WTC11 (cell line): ENCODE measurements around the gene OR10A4.

Experiments
- ATF2 ChIP-seq: sonication (generic); formaldehyde crosslinking; IDR thresholded peaks from 2 replicates; pipeline ENCODE4 v1.8.1; 2022; ENCODE audit warnings: low read depth, missing genetic modification reagents, borderline replicate concordance
- CBFB ChIP-seq: sonication (generic); formaldehyde crosslinking; IDR thresholded peaks from 2 replicates; pipeline ENCODE4 v1.8.1; 2022; ENCODE audit warnings: mild to moderate bottlenecking, low read depth, missing genetic modification reagents
- CTCF ChIP-seq: fragments of 200-600 bp; IDR thresholded peaks from 2 replicates; pipeline ENCODE4 v1.8.0; 2022; ENCODE audit warnings: antibody characterized with exemption
- E2F1 ChIP-seq: sonication (generic); formaldehyde crosslinking; IDR thresholded peaks from 2 replicates; pipeline ENCODE4 v1.8.0; 2022; ENCODE audit warnings: mild to moderate bottlenecking, missing genetic modification reagents
- E2F4 ChIP-seq: sonication (generic); formaldehyde crosslinking; IDR thresholded peaks from 2 replicates; pipeline ENCODE4 v1.8.1; 2022; ENCODE audit warnings: low read depth, mild to moderate bottlenecking, moderate library complexity, missing genetic modification reagents, borderline replicate concordance
- KAT7 ChIP-seq: sonication (generic); formaldehyde crosslinking; IDR thresholded peaks from 2 replicates; pipeline ENCODE4 v1.8.1; 2023; ENCODE audit warnings: missing genetic modification reagents, mild to moderate bottlenecking, borderline replicate concordance
- NFYB ChIP-seq: sonication (generic); formaldehyde crosslinking; conservative IDR thresholded peaks from 2 replicates; pipeline ENCODE4 v1.8.0; 2022; ENCODE audit warnings: low read depth, missing genetic modification reagents
- NR3C1 ChIP-seq: sonication (generic); formaldehyde crosslinking; conservative IDR thresholded peaks from 2 replicates; pipeline ENCODE4 v1.8.1; 2023; ENCODE audit warnings: low read depth, mild to moderate bottlenecking, missing genetic modification reagents
- PRDM15 ChIP-seq: sonication (generic); formaldehyde crosslinking; IDR thresholded peaks from 2 replicates; pipeline ENCODE4 v1.8.0; 2022; ENCODE audit warnings: missing genetic modification reagents
- SMAD3 ChIP-seq: sonication (generic); formaldehyde crosslinking; IDR thresholded peaks from 2 replicates; pipeline ENCODE4 v1.8.0; 2022; ENCODE audit warnings: missing genetic modification reagents, mild to moderate bottlenecking, borderline replicate concordance
- ZBTB21 ChIP-seq: sonication (generic); formaldehyde crosslinking; IDR thresholded peaks from 2 replicates; pipeline ENCODE4 v1.8.1; 2023; ENCODE audit warnings: mild to moderate bottlenecking, missing genetic modification reagents, borderline replicate concordance
- ZNF121 ChIP-seq: sonication (generic); formaldehyde crosslinking; IDR thresholded peaks from 2 replicates; pipeline ENCODE4 v1.8.0; 2023; ENCODE audit warnings: missing genetic modification reagents
- ZNF232 ChIP-seq: sonication (generic); formaldehyde crosslinking; IDR thresholded peaks from 2 replicates; pipeline ENCODE4 v1.8.0; 2022; ENCODE audit warnings: mild to moderate bottlenecking, missing genetic modification reagents
- TF ChIP-seq, protein P1 (sequence below): sonication (generic); formaldehyde crosslinking; conservative IDR thresholded peaks from 2 replicates; pipeline ENCODE4 v1.8.1; 2022; ENCODE audit warnings: mild to moderate bottlenecking, missing genetic modification reagents

DNA sequence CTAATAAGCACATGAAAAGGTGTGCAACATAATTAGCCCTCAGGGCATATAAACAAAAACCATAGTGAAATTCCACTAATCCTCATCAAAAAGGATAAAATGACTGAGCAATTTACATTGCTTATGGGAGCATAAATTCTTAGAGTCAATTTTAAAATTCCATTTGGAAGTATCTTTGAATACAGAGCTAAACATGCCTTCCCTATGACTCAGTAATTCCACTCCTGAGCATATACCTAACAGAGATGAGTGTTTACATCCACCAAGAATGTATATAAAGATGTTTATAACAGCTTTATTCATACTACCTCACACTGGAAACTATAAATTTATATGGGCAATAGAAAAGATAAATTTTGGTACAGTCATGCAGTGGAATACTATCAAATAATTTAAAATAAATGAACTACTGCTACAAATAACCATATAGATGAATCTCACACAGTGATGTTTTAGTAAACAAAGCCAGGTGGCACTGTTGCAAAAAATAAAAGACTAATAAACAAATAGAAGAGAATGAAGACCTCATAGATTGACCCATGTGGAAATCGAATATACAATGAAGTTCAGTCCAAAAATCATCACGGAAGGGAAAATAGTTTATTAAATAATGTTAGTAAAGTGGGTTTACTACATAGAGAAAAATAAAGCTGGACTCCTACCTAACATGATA lies 24.0 kb downstream of the OR10A4 start:
- TF ChIP-seq CTCF, result no peak
- TF ChIP-seq KAT7 (CRISPR knock-in tag), result no peak
- no peak for TF ChIP-seq ATF2 (CRISPR knock-in tag)
- TF ChIP-seq ZNF121 (CRISPR knock-in tag), result no peak
- TF ChIP-seq ZBTB21, result no peak
- no peak for TF ChIP-seq CBFB (CRISPR knock-in tag)
- no peak for TF ChIP-seq PRDM15 (CRISPR knock-in tag)
- TF ChIP-seq, protein P1, sequence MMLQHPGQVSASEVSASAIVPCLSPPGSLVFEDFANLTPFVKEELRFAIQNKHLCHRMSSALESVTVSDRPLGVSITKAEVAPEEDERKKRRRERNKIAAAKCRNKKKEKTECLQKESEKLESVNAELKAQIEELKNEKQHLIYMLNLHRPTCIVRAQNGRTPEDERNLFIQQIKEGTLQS (CRISPR knock-in tag), result no peak
- TF ChIP-seq E2F1 (CRISPR knock-in tag), result no peak
- no peak for TF ChIP-seq NR3C1
- no peak for TF ChIP-seq E2F4
- TF ChIP-seq NFYB, result no peak
- no peak for TF ChIP-seq ZNF232 (CRISPR knock-in tag)
- TF ChIP-seq SMAD3 (CRISPR knock-in tag), result no peak
